ENCODE measurements around the gene RIC8B.
"Not testable (repeated sequence)": the region's sequence is repeated elsewhere in the genome, so short reads cannot be mapped to it uniquely, and the experiment has no call there.

The RIC8B gene

GRCh38 chr12:106917503-106917902 lies 143.0 kb downstream of the RIC8B start:
- TF ChIP-seq SP1 (IDR thresholded peaks at IDR 0.05) (no peak), L3MBTL2 (conservative IDR thresholded peaks at IDR 0.05) (no peak), PKNOX1 (IDR thresholded peaks at IDR 0.05) (no peak), FOXK2 (IDR thresholded peaks at IDR 0.05) (no peak), NFRKB (IDR thresholded peaks at IDR 0.05) (no peak), FOXA1 (IDR thresholded peaks at IDR 0.05) (no peak), TARDBP (IDR thresholded peaks at IDR 0.05) (no peak), HDGF (IDR thresholded peaks at IDR 0.05; ENCODE audit: borderline replicate concordance) (no peak)

GRCh38 chr12:106918746-106919145 lies 144.3 kb downstream of the RIC8B start:
- DNase-seq (ENCODE audit: extremely low spot score) = peak; percentile 53
- TF ChIP-seq BHLHE40 (IDR thresholded peaks at IDR 0.05; ENCODE audit: borderline replicate concordance) (no peak), SP1 (IDR thresholded peaks at IDR 0.05) (no peak), ELF4 (IDR thresholded peaks at IDR 0.05) (no peak), FOXK2 (IDR thresholded peaks at IDR 0.05) (no peak), FOXA1 (IDR thresholded peaks at IDR 0.05) (no peak), FOXM1 (IDR thresholded peaks at IDR 0.05; ENCODE audit: borderline replicate concordance) (no peak), ARNT (IDR thresholded peaks at IDR 0.05) (no peak), PKNOX1 (IDR thresholded peaks at IDR 0.05) (no peak), LEF1 (IDR thresholded peaks at IDR 0.05; ENCODE audit: borderline replicate concordance) (no peak), HDGF (IDR thresholded peaks at IDR 0.05; ENCODE audit: borderline replicate concordance) (no peak), NFRKB (IDR thresholded peaks at IDR 0.05) (no peak), SUZ12 (IDR thresholded peaks at IDR 0.05) (no peak), ZNF384 (IDR thresholded peaks at IDR 0.05) (no peak), L3MBTL2 (conservative IDR thresholded peaks at IDR 0.05) (no peak), TARDBP (IDR thresholded peaks at IDR 0.05) (no peak), CTBP1 (IDR thresholded peaks at IDR 0.05; ENCODE audit: borderline replicate concordance) (no peak)
- ChIA-PET CTCF (interaction anchor here (0.5 to 2.2 kb wide), 10 partner anchors 8 to 692 kb away, joined by 3 to 12 read pairs (median 3); partner anchors contain the start of gene POLR3B), POLR2A (no interaction called here)

More at GRCh38 chr12:106917503-106917902, 143.0 kb downstream of the RIC8B start:
- POLR2A ChIA-PET = interaction anchor here (1.0 kb wide), 1 partner anchor 559 kb away, joined by 3 read pairs; no protein-coding TSS in a partner anchor
- CTCF ChIA-PET = no interaction called here
- DNase-seq (ENCODE audit: extremely low spot score) = no peak

GRCh38 chr12:106919910-106920544 lies 145.5 kb downstream of the RIC8B start:
- ChIA-PET POLR2A (no interaction called here), CTCF (interaction anchor here (0.6 to 2.2 kb wide), 4 partner anchors 9 to 562 kb away, joined by 3 to 12 read pairs (median 6); partner anchors contain the start of gene POLR3B)
- DNase-seq (ENCODE audit: extremely low spot score) = peak; percentile 53
- TF ChIP-seq LEF1 (IDR thresholded peaks at IDR 0.05; ENCODE audit: borderline replicate concordance) (no peak), FOXM1 (IDR thresholded peaks at IDR 0.05; ENCODE audit: borderline replicate concordance) (no peak), ARNT (IDR thresholded peaks at IDR 0.05) (no peak), HDGF (IDR thresholded peaks at IDR 0.05; ENCODE audit: borderline replicate concordance) (no peak), TARDBP (IDR thresholded peaks at IDR 0.05) (no peak), L3MBTL2 (conservative IDR thresholded peaks at IDR 0.05) (no peak), CTBP1 (IDR thresholded peaks at IDR 0.05; ENCODE audit: borderline replicate concordance) (no peak), SP1 (IDR thresholded peaks at IDR 0.05) (no peak), FOXK2 (IDR thresholded peaks at IDR 0.05) (no peak), SUZ12 (IDR thresholded peaks at IDR 0.05) (no peak), ZNF384 (IDR thresholded peaks at IDR 0.05) (no peak), FOXA1 (IDR thresholded peaks at IDR 0.05) (no peak), BHLHE40 (IDR thresholded peaks at IDR 0.05; ENCODE audit: borderline replicate concordance) (no peak), ELF4 (IDR thresholded peaks at IDR 0.05) (no peak), PKNOX1 (IDR thresholded peaks at IDR 0.05) (no peak), NFRKB (IDR thresholded peaks at IDR 0.05) (no peak)

- CTCF ChIA-PET, POLR2A ChIA-PET: not testable (repeated sequence)
These were observed 147.5 kb downstream of the RIC8B start for GRCh38 chr12:106921976-106922375.

GRCh38 chr12:106923594-106923993 lies 149.1 kb downstream of the RIC8B start:
- DNase-seq (ENCODE audit: extremely low spot score); CTCF ChIA-PET; POLR2A ChIA-PET: not testable (repeated sequence)

More at GRCh38 chr12:106921976-106922375, 147.5 kb downstream of the RIC8B start:
- not testable (repeated sequence) for DNase-seq (ENCODE audit: extremely low spot score)

- ChIA-PET POLR2A (no interaction called here), CTCF (no interaction called here)
- TF ChIP-seq TARDBP (IDR thresholded peaks at IDR 0.05) (no peak), BHLHE40 (IDR thresholded peaks at IDR 0.05; ENCODE audit: borderline replicate concordance) (no peak), NFRKB (IDR thresholded peaks at IDR 0.05) (no peak), FOXK2 (IDR thresholded peaks at IDR 0.05) (no peak), PKNOX1 (IDR thresholded peaks at IDR 0.05) (no peak), CTBP1 (IDR thresholded peaks at IDR 0.05; ENCODE audit: borderline replicate concordance) (no peak), LEF1 (IDR thresholded peaks at IDR 0.05; ENCODE audit: borderline replicate concordance) (no peak), SUZ12 (IDR thresholded peaks at IDR 0.05) (no peak), ARNT (IDR thresholded peaks at IDR 0.05) (no peak), HDGF (IDR thresholded peaks at IDR 0.05; ENCODE audit: borderline replicate concordance) (no peak)
- DNase-seq (ENCODE audit: extremely low spot score) = no peak
These were observed 149.9 kb downstream of the RIC8B start for GRCh38 chr12:106924268-106924861.

Data from HEK293T (cell line).